Measurements from ENCODE around the gene IRF9. TPM values are rescaled to one million over a fixed set of nuclear protein-coding genes. Genes with fewer than 3 reads are reported as not detected.

IRF9 gene
- total RNA-seq, 4 donors from 2014 or later = 6.5 to 36.7 (median 11.9) TPM

- peak overlapping the region; percentile 75 to 92 (median 84) for H3K4me3 ChIP-seq
- in situ Hi-C loops (cut with MboI; ENCODE audit: low sequenced_read_pairs in 4 of 4) = loop anchor here in 1 of 4 donors (25.0 kb wide), 1 partner anchor 834 kb away; the partner anchor contains the start of genes BCL2L2, PABPN1 and PPP1R3E
- TF ChIP-seq CTCF (IDR thresholded peaks at IDR 0.05 in 4 of 5, conservative IDR thresholded peaks at IDR 0.05 in 1 of 5) (no peak), POLR2A (IDR thresholded peaks at IDR 0.05) (no peak)
- peak overlapping the region; percentile 92 to 97 (median 92) for H3K27ac ChIP-seq
- H3K27me3 ChIP-seq = no peaks in the 10 kb centered on the region
- peaks cover 25 to 26% of the 10 kb centered on the region in 2 donors for H3K4me1 ChIP-seq
- intact Hi-C loops (cut with DNase I; ENCODE audit: low total_unique reads) = loop anchor here (2.0 kb wide), 1 partner anchor 87 kb away; the partner anchor contains the start of genes GMPR2 and NEDD8
- ATAC-seq (no peak), DNase-seq (no peak)
- no peaks in the 10 kb centered on the region for H3K9me3 ChIP-seq
- H3K36me3 ChIP-seq = peaks cover 0 to 35% of the 10 kb centered on the region in 2 donors
These were observed 15.2 kb upstream of the IRF9 start for GRCh38 chr14:24145690-24146452.

- Histone ChIP-seq H3K27ac (peak within 1 kb of the TSS; percentile 92 to 97 (median 92)), H3K36me3 (peaks cover 0 to 42% of the 10 kb centered on the region in 2 donors), H3K9me3 (no peaks in the 10 kb centered on the region), H3K4me3 (peak within 1 kb of the TSS; percentile 75 to 92 (median 84)), H3K4me1 (peaks cover 25 to 26% of the 10 kb centered on the region in 2 donors), H3K27me3 (no peaks in the 10 kb centered on the region)
- in situ Hi-C loops (cut with MboI; ENCODE audit: low sequenced_read_pairs in 4 of 4) (loop anchor here in 1 of 4 donors (25.0 kb wide), 1 partner anchor 834 kb away; the partner anchor contains the start of genes BCL2L2, PABPN1 and PPP1R3E), intact Hi-C loops (cut with DNase I; ENCODE audit: low total_unique reads) (loop anchor here (2.0 kb wide), 1 partner anchor 86 kb away; the partner anchor contains the start of genes GMPR2 and NEDD8)
- DNase-seq = peak; percentile 90 to 95
- TF ChIP-seq CTCF (IDR thresholded peaks at IDR 0.05 in 4 of 5, conservative IDR thresholded peaks at IDR 0.05 in 1 of 5) (no peak), POLR2A (IDR thresholded peaks at IDR 0.05) (peak in 1 of 2 donors; percentile 21)
- peak; percentile 77 to 81 for ATAC-seq
These were observed 14.6 kb upstream of the IRF9 start, which contains the start of gene PSME2 for GRCh38 chr14:24146453-24146977. TSS of gene PSME2 (minus strand) at chr14:24146610. CDS start at chr14:24146581, 29 bp downstream.

GRCh38 chr14:24146978-24147760, 13.9 kb upstream of the IRF9 start, which contains the start of gene RNF31:
TSS of gene RNF31 (plus strand) at chr14:24147498. CDS start at chr14:24147699, 201 bp downstream.
- peak; percentile 72 to 82 for TF ChIP-seq POLR2A (IDR thresholded peaks at IDR 0.05)
- TF ChIP-seq CTCF (IDR thresholded peaks at IDR 0.05 in 4 of 5, conservative IDR thresholded peaks at IDR 0.05 in 1 of 5) = no peak
- Histone ChIP-seq H3K9me3 (no peaks in the 10 kb centered on the region), H3K4me3 (peak within 1 kb of the TSS; percentile 75 to 92 (median 84)), H3K36me3 (peaks cover 0 to 48% of the 10 kb centered on the region in 2 donors), H3K4me1 (peaks cover 21% of the 10 kb centered on the region in 2 donors), H3K27me3 (no peaks in the 10 kb centered on the region), H3K27ac (peak within 1 kb of the TSS; percentile 92 to 97 (median 92))
- ATAC-seq (peak; percentile 89 to 94), DNase-seq (peak; percentile 98 to 99)
- intact Hi-C loops (cut with DNase I; ENCODE audit: low total_unique reads) = loop anchor here (1.0 to 2.0 kb wide), 4 partner anchors 14 to 86 kb away; partner anchors contain the start of genes DCAF11, GMPR2, IPO4 and IRF9
- in situ Hi-C loops (cut with MboI; ENCODE audit: low sequenced_read_pairs in 4 of 4) = loop anchor here in 1 of 4 donors (25.0 kb wide), 1 partner anchor 835 kb away; the partner anchor contains the start of genes BCL2L2, PABPN1 and PPP1R3E
